Measurements from ENCODE around the gene ARHGAP4.

The ARHGAP4 gene

GRCh38 chrX:153950127-153950526 is 24.1 kb upstream of the ARHGAP4 start:
- H3K27ac ChIP-seq (ENCODE audit: low read depth, low read length), result no peak overlapping the region
- no peak overlapping the region for H2BK5ac ChIP-seq (ENCODE audit: low read length)

GRCh38 chrX:153948847-153949805 is 23.1 kb upstream of the ARHGAP4 start:
- peak overlapping the region; percentile 84 for H3K27ac ChIP-seq (ENCODE audit: low read depth, low read length)

More at GRCh38 chrX:153950127-153950526, 24.1 kb upstream of the ARHGAP4 start:
- no CpG with 5 or more reads among the region's 19 CpGs for WGBS (ENCODE audit: extremely low coverage, insufficient coverage, low lambda C conversion rate)
- Histone ChIP-seq H3K4me1 (ENCODE audit: control insufficient read depth, low read depth, low read length) (no peaks in the 10 kb centered on the region), H2BK15ac (replicated peaks; ENCODE audit: low read depth) (no peak overlapping the region), H3K79me1 (ENCODE audit: low read length) (no peaks in the 10 kb centered on the region), H3K56ac (ENCODE audit: low read length) (no peak overlapping the region), H3K27me3 (ENCODE audit: insufficient read depth, low read length, poor library complexity) (no peaks in the 10 kb centered on the region), H3K18ac (ENCODE audit: low read length) (no peak overlapping the region), H4K8ac (ENCODE audit: low read depth, low read length) (no peak overlapping the region), H3K36me3 (ENCODE audit: control insufficient read depth, insufficient read depth, low read length) (peaks cover 8% of the 10 kb centered on the region), H2AK5ac (ENCODE audit: low read length) (no peak overlapping the region), H4K5ac (ENCODE audit: low read length) (no peak overlapping the region), H3K4ac (ENCODE audit: low read depth, low read length) (no peak overlapping the region), H2BK120ac (ENCODE audit: low read depth, low read length) (no peak overlapping the region), H3K79me2 (ENCODE audit: control insufficient read depth, insufficient read depth, low read length) (no peaks in the 10 kb centered on the region), H3K9ac (ENCODE audit: low read length) (no peak overlapping the region), H3K4me2 (ENCODE audit: low read length) (no peak overlapping the region), H3K4me3 (ENCODE audit: low read length) (no peak overlapping the region), H3K23ac (ENCODE audit: low read length) (no peak overlapping the region)
- no peak for DNase-seq

GRCh38 chrX:153948002-153948466 is 22.0 kb upstream of the ARHGAP4 start:
- DNase-seq, result no peak
- Histone ChIP-seq H2BK5ac (ENCODE audit: low read length) (no peak overlapping the region), H3K27ac (ENCODE audit: low read depth, low read length) (peak overlapping the region; percentile 52)

More at GRCh38 chrX:153948847-153949805, 23.1 kb upstream of the ARHGAP4 start:
- Histone ChIP-seq H3K4me2 (ENCODE audit: low read length) (no peak overlapping the region), H3K79me2 (ENCODE audit: control insufficient read depth, insufficient read depth, low read length) (no peaks in the 10 kb centered on the region), H3K79me1 (ENCODE audit: low read length) (no peaks in the 10 kb centered on the region), H3K4me3 (ENCODE audit: low read length) (no peak overlapping the region), H2AK5ac (ENCODE audit: low read length) (no peak overlapping the region), H2BK5ac (ENCODE audit: low read length) (no peak overlapping the region), H4K8ac (ENCODE audit: low read depth, low read length) (no peak overlapping the region), H3K27me3 (ENCODE audit: insufficient read depth, low read length, poor library complexity) (no peaks in the 10 kb centered on the region), H3K36me3 (ENCODE audit: control insufficient read depth, insufficient read depth, low read length) (peaks cover 7% of the 10 kb centered on the region), H4K5ac (ENCODE audit: low read length) (no peak overlapping the region), H3K18ac (ENCODE audit: low read length) (no peak overlapping the region), H2BK120ac (ENCODE audit: low read depth, low read length) (no peak overlapping the region), H3K4ac (ENCODE audit: low read depth, low read length) (no peak overlapping the region), H3K23ac (ENCODE audit: low read length) (no peak overlapping the region), H3K9ac (ENCODE audit: low read length) (no peak overlapping the region), H3K56ac (ENCODE audit: low read length) (peak overlapping the region; percentile 56), H2BK15ac (replicated peaks; ENCODE audit: low read depth) (no peak overlapping the region), H3K4me1 (ENCODE audit: control insufficient read depth, low read depth, low read length) (no peaks in the 10 kb centered on the region)
- no CpG with 5 or more reads among the region's 30 CpGs for WGBS (ENCODE audit: extremely low coverage, insufficient coverage, low lambda C conversion rate)
- DNase-seq, result no peak

GRCh38 chrX:153947009-153947769 is 21.1 kb upstream of the ARHGAP4 start:
- Histone ChIP-seq H2BK120ac (ENCODE audit: low read depth, low read length) (no peak overlapping the region), H3K79me1 (ENCODE audit: low read length) (no peaks in the 10 kb centered on the region), H3K4me2 (ENCODE audit: low read length) (no peak overlapping the region), H3K27me3 (ENCODE audit: insufficient read depth, low read length, poor library complexity) (no peaks in the 10 kb centered on the region), H3K23ac (ENCODE audit: low read length) (no peak overlapping the region), H3K9ac (ENCODE audit: low read length) (peak overlapping the region; percentile 6), H4K8ac (ENCODE audit: low read depth, low read length) (no peak overlapping the region), H2BK15ac (replicated peaks; ENCODE audit: low read depth) (no peak overlapping the region), H3K27ac (ENCODE audit: low read depth, low read length) (peak overlapping the region; percentile 52), H3K36me3 (ENCODE audit: control insufficient read depth, insufficient read depth, low read length) (peaks cover 2% of the 10 kb centered on the region), H2BK5ac (ENCODE audit: low read length) (no peak overlapping the region), H3K18ac (ENCODE audit: low read length) (no peak overlapping the region), H3K56ac (ENCODE audit: low read length) (peak overlapping the region; percentile 70), H3K79me2 (ENCODE audit: control insufficient read depth, insufficient read depth, low read length) (no peaks in the 10 kb centered on the region), H2AK5ac (ENCODE audit: low read length) (no peak overlapping the region), H4K5ac (ENCODE audit: low read length) (no peak overlapping the region), H3K4ac (ENCODE audit: low read depth, low read length) (no peak overlapping the region), H3K4me1 (ENCODE audit: control insufficient read depth, low read depth, low read length) (no peaks in the 10 kb centered on the region), H3K4me3 (ENCODE audit: low read length) (no peak overlapping the region)
- peak; percentile 84 for DNase-seq
- no CpG with 5 or more reads among the region's 19 CpGs for WGBS (ENCODE audit: extremely low coverage, insufficient coverage, low lambda C conversion rate)

More at GRCh38 chrX:153948002-153948466, 22.0 kb upstream of the ARHGAP4 start:
- Histone ChIP-seq H3K4ac (ENCODE audit: low read depth, low read length) (no peak overlapping the region), H3K4me3 (ENCODE audit: low read length) (no peak overlapping the region), H3K79me1 (ENCODE audit: low read length) (no peaks in the 10 kb centered on the region), H3K36me3 (ENCODE audit: control insufficient read depth, insufficient read depth, low read length) (peaks cover 7% of the 10 kb centered on the region), H3K9ac (ENCODE audit: low read length) (peak overlapping the region; percentile 39), H2BK15ac (replicated peaks; ENCODE audit: low read depth) (no peak overlapping the region), H3K4me2 (ENCODE audit: low read length) (no peak overlapping the region), H4K5ac (ENCODE audit: low read length) (no peak overlapping the region), H3K23ac (ENCODE audit: low read length) (no peak overlapping the region), H3K18ac (ENCODE audit: low read length) (no peak overlapping the region), H3K4me1 (ENCODE audit: control insufficient read depth, low read depth, low read length) (no peaks in the 10 kb centered on the region), H2BK120ac (ENCODE audit: low read depth, low read length) (no peak overlapping the region), H4K8ac (ENCODE audit: low read depth, low read length) (no peak overlapping the region), H3K79me2 (ENCODE audit: control insufficient read depth, insufficient read depth, low read length) (no peaks in the 10 kb centered on the region), H3K27me3 (ENCODE audit: insufficient read depth, low read length, poor library complexity) (no peaks in the 10 kb centered on the region), H3K56ac (ENCODE audit: low read length) (peak overlapping the region; percentile 70), H2AK5ac (ENCODE audit: low read length) (no peak overlapping the region)
- no CpG with 5 or more reads among the region's 10 CpGs for WGBS (ENCODE audit: extremely low coverage, insufficient coverage, low lambda C conversion rate)

GRCh38 chrX:153945956-153946943 is 20.2 kb upstream of the ARHGAP4 start:
- Histone ChIP-seq H3K27me3 (ENCODE audit: insufficient read depth, low read length, poor library complexity) (no peaks in the 10 kb centered on the region), H3K4me1 (ENCODE audit: control insufficient read depth, low read depth, low read length) (no peaks in the 10 kb centered on the region), H2BK120ac (ENCODE audit: low read depth, low read length) (no peak overlapping the region), H3K18ac (ENCODE audit: low read length) (no peak overlapping the region), H2BK15ac (replicated peaks; ENCODE audit: low read depth) (no peak overlapping the region), H3K27ac (ENCODE audit: low read depth, low read length) (no peak overlapping the region), H2BK5ac (ENCODE audit: low read length) (no peak overlapping the region), H3K79me2 (ENCODE audit: control insufficient read depth, insufficient read depth, low read length) (no peaks in the 10 kb centered on the region), H3K79me1 (ENCODE audit: low read length) (no peaks in the 10 kb centered on the region), H3K36me3 (ENCODE audit: control insufficient read depth, insufficient read depth, low read length) (no peaks in the 10 kb centered on the region), H3K9ac (ENCODE audit: low read length) (no peak overlapping the region), H3K4ac (ENCODE audit: low read depth, low read length) (no peak overlapping the region), H3K4me2 (ENCODE audit: low read length) (no peak overlapping the region), H3K23ac (ENCODE audit: low read length) (no peak overlapping the region), H4K8ac (ENCODE audit: low read depth, low read length) (no peak overlapping the region), H4K5ac (ENCODE audit: low read length) (no peak overlapping the region), H3K4me3 (ENCODE audit: low read length) (no peak overlapping the region), H3K56ac (ENCODE audit: low read length) (no peak overlapping the region), H2AK5ac (ENCODE audit: low read length) (no peak overlapping the region)
- no peak for DNase-seq
- no CpG with 5 or more reads among the region's 24 CpGs for WGBS (ENCODE audit: extremely low coverage, insufficient coverage, low lambda C conversion rate)

All from mesendoderm (in vitro differentiated cells).